GM19035 (cell line): Measurements from ENCODE around the gene BCKDHA.
"Not testable (repeated sequence)": the region's sequence is repeated elsewhere in the genome, so short reads cannot be mapped to it uniquely, and the experiment has no call there.

Source experiments
- ATAC-seq: cut with Tn5 transposase; IDR thresholded peaks from one replicate; pipeline ENCODE4 v1.9.1; 2021; ENCODE audit not compliant: unreplicated experiment

The BCKDHA gene

DNA sequence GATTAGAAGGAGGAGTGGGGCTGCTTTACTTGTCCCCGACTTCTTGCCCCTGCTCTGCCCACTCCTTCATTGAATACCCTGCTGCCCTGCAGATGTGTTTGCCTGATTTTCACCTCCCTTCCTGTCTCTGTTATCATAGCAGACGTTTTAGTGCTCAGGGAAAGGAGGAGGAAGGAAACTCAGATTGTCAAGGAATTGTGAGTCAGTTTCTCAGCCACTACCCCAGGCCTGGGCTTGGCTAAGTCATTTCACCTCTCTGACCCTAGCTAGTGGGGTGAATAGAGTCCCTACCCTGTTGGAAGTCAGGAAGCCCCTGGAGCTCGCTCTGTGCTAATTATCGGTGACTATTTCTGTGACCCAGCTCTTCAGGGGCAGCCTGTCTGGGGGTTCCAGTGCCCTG, 3.9 kb downstream of the BCKDHA start:
- no peak for ATAC-seq

DNA sequence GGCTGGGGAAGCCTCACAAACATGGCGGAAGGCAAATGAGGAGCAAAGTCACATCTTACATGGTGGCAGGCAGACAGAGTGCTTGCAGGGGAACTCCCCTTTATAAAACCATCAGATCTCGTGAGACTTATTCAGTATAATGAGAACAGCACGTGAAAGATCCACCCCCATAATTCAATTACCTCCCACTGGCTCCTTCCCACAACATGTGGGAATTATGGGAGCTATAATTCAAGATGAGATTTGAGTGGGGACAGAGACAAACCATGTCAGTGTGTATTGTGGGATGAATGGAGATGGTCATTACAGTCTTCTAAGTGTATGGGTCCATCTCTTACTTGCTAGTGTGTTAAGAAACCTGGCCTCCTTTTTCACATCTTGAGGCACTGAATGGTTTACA, 4.4 kb downstream of the BCKDHA start:
- ATAC-seq: no peak

DNA sequence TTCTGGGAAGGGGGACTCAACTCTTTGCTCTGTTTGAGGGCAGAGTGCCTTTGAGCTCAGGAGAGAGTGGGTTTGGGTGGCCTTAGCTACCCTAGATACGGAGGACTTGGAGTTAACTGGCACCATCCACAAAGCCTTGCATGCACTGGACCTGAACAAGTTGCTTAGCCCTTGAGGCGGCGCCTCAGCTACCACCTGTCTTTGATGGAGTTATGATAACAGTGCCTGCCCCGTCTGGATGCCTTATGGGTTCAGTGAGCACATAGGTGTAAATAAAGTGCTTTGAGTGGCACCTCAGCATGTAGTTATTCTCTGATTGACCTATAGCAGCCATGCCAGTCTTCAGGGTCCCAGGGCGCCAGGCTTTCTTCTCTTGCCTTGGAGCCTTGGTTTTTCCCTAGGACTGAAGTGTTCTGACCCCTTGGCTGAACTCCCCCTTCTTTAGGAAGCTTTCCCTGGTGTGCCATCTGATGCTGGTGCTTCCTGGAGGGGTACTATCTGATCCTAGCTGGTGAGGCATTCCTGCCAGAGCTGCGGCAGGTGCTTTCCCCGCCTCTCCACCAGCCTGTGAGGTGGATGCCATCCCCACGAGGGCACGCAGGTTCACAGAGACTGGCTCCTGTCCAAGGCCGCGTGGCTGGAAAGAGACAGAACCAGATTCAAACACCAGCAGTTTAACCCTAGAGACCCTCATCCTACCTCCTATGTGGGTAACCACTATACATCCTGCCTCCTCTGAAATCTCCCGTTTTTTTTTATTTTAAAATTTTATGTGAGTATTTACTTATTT, 5.8 kb downstream of the BCKDHA start:
- ATAC-seq: no peak

DNA sequence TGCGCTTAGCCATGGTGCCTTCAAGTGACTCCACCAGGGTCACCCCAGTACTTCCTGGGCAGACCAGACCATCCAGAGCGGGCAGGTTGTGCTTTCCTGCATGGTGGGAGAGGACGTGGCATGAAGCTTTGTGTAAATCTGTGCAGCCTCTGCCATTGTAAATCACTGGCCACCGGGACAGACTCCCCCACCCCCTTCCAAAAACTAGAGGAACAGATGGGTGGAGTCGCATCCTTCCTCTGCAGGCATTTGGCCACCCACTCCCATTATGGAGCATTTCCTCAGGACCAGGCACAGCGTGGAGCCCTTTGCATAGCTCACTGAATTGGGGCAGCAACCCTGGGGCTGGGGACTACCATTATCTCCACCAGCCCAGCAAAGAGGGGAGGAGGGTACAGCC, 8.2 kb downstream of the BCKDHA start:
- no peak for ATAC-seq

DNA sequence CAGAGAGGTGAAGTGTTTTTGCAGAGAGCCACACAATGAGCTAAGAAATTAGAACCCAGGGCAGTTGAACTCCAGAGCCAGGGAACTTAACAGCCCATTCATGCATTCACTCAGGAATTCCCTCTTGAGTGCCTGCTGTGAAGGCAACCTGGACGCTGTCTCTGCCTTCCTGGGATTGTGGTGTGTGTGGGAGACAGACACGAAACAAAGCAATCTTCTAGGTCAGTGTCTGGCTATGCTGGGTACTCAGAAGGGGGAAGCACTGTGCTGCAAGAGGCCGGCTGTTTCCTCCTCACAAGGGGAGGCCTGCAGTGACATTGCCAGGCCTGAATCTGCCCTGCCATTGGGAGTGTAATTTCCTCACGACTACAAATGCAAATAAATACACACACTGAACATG, 9.7 kb downstream of the BCKDHA start:
- no peak for ATAC-seq

DNA sequence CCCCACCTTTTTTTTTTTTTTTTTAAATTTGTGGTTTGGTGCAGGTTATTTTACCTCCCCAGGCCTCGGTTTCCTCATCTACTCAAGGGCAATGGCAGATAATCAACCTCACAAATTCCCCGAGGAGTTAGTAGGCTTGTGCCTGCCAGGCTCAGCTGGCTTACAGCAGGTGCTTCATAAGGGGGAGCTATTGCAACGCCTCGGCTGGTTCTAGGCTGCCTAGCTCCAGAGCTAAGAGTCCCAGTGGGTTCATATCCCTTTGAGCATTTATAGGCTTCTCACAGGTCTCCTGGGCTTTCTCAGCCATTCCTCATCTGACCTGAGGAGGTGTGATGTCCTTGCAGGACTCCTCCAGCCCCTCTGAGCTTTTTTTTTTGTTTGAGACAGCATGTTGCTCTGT, 10.6 kb downstream of the BCKDHA start:
- no peak for ATAC-seq

DNA sequence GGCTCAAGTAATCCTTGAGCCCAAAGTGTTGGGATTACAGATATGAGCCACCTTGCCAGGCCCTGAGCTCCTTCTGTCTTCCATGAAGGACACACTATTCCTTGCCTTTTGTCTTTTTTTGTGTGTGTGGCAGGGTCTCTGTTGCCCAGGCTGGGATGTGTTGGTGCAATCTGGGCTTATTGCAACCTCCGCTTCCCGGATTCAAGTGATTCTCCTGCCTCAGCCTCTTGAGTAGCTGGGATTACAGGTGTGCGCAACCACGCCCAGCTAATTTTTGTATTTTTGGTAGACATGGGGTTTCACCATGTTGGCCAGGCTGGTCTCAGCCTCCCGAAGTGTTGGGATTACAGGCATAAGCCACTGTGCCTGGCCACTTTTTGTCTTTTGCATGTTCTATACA, 11.2 kb downstream of the BCKDHA start:
- not testable (repeated sequence) for ATAC-seq

DNA sequence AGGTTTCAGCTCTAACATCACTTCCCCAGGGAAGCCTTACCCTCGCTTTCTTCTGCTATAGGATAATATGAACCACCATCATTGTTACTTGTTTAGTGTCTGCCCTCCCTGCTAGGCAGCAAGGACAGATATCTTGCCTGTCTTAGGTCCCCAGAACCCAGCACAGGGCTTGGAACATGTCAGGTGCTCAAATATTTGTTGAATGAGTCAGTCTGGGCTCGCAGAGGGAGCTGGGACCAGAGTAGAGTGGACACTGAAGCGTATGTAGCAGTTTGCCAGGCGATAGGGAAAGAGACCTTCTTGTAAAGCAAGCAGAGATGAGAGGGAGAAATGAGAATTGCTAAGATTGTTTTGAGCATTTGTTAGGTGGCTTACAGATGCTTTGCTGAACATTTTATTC, 11.7 kb downstream of the BCKDHA start:
- no peak for ATAC-seq

DNA sequence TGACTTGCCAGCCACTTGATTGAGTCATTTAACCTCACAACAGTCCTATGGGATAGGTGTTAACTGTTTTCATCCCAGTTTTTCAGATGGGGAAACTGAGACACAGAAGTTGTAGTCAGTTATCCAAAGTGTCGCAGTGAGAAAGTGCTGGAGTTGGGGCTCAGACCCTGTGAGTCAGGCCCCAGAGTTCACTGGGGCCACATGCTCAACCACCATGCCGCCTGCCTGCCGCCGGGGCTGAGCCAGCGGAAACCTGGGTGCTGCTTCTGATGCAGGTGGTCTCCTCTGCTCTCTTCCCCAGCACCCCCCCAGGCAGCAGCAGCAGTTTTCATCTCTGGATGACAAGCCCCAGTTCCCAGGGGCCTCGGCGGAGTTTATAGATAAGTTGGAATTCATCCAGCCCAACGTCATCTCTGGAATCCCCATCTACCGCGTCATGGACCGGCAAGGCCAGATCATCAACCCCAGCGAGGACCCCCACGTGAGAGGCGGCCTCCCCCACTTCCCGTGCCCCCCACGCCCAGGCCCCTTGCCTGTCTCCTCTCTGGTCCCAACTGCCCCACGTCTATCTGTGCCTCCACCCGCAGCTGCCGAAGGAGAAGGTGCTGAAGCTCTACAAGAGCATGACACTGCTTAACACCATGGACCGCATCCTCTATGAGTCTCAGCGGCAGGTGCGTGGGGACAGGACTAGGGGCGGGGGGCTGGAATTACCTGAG, 12.9 kb downstream of the BCKDHA start:
- ATAC-seq: no peak

DNA sequence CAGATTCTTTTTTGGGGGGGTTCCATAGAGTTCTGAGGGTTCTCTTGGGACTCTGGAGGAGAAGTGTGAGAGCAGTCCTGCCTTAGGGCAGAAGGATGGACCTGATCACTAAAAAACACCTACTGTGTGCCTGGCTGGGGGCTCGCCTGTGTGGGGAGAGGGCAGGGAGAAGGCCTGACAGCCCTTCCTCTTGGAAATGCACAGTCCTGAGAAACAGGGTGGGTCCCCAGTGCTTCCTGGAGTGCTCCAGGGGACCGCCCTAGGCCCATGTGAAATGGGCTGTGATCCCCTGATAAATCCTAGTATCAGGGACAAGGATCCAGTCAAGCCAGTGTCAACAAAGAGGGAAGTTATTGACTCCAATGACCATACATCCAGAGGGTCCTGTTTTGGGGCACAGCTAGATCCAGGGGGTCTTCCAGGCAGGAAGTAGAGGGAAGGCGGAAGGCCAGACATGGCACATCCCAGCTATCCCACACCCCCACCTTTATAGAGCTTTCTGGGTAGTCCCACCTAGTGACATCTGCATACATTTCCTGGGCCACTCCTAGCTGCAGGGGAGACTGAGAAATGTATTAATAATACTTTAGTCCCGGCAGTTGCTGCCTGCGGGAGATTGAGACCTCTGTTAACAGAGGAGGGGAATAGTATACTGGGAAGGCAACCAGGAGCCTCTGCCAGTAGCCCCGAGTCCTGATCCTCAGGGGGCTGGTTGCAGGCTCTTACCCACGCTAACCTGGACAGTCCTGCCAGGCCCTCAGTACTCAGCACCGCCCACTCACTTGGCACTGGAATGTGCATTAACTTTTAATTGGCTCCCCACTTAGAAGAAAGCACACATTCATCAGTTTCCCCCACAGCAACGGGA, 13.7 kb downstream of the BCKDHA start:
- no peak for ATAC-seq

DNA sequence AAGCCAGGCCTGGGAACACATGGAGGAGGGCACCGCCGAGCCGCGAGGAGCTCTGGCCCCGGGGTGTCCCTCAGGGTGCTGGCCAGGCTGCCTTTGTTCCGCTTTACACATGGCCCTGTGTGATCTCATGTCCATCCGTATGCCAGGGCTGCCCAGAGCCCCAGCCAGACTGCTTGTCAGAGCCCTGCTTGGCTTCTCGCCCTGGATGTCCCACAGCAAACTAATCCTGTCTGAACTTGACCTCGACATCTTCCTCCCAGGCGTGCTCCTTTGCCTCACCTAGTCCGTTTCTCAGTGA, 14.3 kb downstream of the BCKDHA start:
- ATAC-seq: no peak

DNA sequence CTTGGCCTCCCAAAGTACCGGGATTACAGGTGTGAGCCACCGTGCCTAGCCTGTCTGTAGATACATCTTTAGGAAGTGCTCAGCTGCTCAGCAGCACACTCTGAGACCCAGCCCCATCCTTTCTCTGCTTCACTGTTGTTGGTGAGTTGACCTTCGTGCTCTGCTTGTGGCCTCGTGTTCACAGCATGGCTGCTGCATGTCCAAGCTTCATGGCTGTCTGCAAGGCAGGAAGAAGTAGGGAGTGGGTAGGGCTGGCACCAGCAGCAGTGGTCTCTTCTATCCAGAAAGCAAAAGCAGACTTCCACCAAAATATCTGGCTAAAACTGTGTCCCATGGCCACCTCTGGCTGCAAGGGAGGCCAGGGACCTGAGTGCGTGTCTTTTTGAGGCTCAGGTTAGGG, 15.3 kb downstream of the BCKDHA start:
- ATAC-seq: no peak

DNA sequence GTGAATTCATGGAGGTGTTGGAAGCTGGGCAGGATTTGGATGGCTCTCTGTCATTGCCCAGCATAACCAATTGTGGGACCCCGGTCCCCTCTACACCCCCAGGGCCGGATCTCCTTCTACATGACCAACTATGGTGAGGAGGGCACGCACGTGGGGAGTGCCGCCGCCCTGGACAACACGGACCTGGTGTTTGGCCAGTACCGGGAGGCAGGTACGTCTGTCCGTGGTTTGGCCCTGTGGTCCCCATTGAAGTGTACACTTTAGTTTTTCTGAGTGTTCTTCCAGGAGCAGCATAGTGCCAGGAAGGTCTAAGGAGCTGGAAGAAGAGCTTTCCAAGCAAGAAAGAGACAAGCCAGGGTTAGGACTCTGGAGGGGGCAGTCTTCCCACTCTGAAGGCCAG, 16.3 kb downstream of the BCKDHA start:
- ATAC-seq: no peak

DNA sequence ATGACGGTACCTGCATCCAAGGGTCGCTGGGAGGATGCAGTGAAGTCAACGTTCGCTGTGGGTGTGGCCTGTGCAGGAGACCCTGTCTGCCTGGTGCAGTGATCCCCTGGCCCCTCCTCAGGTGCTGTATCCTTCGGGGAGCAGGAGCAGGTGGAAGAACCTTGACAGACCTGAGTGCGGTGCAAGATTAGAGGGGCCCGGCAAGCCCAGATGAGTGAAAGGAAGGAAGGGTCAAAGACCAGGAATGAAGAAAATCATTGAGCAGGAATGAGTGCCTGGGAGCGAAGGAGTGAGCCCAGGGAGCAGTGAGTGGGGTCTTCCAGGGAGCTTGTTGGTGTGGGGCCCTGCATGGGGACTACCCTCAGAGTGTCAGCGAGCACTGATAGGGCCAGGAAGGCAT, 16.8 kb downstream of the BCKDHA start:
- ATAC-seq: no peak

DNA sequence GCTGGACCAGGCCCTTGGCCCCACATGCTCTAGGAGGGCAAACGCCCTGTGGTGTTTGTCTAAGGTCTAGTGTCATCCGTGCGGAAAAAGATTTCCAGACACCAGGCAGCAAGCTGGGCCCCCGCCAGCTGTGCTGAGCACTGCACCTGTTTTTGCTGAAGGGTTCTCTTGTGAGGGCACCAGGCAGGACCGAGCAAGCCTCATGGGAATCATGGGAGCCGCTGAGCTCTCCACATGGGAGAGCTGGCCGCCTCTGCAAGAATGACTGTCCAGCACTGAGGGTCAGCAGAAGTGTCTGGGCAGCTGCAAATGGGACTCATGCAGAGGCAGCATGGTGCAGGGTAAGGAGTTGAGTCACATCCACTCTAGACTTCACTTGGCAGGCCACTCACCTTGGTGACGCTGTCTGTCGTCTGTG, 17.5 kb downstream of the BCKDHA start:
- no peak for ATAC-seq

DNA sequence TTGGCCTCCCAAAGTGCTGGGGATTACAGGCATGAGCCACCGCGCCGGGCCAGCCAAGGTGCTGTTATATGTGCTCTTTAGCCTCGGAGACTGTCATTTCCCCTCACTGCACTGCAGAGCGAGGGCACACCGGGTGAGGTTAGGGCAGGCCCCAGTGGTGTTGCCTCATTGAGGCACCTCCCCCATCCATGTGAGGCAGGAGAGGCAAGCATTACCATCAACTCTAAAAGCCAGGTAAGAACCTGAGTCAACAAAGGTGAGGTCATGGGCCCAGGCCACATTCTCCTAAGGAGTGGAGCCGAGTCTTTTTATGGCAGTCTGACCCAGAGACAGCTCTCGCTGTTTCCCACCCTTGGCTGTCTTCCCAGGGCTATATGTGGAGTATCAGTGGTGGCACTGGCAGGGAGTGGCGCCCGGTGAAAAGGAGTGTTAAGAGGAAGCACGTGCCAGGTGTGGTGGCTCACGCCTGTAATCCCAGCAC, 18.6 kb downstream of the BCKDHA start:
- no peak for ATAC-seq

DNA sequence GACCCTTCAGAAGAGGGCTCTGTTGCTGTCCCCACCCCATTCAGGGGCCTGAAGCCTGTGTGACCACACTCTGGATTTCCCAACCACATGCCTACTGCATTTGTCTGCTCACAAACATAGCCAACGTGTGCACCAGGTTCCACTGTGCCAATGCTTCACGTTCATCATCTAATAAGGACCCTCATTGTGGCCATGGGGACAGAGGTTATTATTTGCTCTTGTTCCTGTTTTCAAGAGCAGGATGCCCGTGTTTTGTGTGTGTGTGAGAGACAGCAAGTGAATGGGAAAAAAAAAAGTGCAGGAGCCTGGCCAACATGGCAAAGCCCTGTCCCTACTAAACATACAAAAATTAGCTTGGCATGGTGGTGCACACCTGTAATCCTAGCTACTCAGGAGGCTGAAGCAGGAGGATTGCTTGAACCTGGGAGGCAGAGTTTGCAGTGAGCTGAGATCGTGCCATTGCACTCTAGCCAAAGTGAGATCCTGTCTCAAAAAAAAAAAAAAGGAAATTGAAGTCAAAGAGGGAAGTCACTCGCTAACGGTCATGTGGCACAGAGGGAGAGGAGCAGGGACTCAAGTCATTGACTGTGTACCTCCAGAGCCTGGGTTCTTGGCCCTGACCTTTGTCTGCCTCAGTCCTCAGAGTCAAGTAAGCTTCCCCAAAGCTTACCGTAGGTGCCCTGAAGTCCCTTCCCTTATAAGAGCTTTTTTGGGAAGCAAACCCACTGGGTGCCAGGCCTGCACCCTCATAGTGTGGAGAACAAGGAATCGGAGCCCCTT, 22.7 kb downstream of the BCKDHA start:
- ATAC-seq: no peak

DNA sequence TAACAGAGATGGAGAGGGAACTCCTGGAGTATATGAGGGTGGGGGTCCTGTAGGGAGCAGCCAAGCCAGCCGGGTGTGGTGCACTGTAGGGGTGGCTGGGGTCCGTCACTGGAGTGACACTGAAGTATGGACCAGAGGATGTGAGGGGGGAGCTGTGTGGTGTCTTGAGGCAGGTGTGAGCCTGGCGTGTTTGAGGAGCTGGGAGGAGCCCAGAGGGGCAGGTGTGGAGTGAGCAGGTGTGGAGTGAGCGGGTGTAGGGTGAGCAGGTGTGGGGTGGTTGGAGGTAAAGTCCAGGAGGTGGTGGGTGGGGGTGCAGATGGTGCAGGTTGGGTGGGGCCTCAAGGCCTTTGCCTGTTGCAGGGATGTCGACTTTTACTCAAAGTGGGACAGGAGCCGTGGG, 23.7 kb downstream of the BCKDHA start:
- no peak for ATAC-seq

DNA sequence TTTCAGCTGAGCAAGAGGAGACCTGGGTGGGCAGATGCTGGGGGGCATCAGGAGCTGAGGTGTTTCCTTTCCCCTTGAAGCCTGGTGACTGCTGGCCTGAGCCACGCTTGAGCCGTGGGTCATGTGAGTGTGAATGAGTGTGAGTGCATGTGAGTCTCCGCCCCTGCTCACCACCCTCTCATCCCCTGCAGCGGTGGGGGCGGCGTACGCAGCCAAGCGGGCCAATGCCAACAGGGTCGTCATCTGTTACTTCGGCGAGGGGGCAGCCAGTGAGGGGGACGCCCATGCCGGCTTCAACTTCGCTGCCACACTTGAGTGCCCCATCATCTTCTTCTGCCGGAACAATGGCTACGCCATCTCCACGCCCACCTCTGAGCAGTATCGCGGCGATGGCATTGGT, 24.4 kb downstream of the BCKDHA start:
- ATAC-seq: no peak

DNA sequence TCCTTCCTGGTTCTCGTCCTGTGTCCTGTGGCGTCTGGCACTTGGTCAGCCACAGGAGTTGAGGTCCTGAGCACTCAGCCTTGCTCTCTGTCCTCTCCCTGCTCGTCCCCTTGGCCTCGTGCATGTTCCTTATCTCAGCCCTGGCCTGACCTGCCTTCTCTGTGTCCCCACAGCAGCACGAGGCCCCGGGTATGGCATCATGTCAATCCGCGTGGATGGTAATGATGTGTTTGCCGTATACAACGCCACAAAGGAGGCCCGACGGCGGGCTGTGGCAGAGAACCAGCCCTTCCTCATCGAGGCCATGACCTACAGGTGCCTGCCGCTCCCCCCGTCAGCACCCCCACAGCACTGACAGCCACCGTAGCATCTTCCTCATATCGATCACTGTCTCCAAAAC, 24.8 kb downstream of the BCKDHA start:
- no peak for ATAC-seq

DNA sequence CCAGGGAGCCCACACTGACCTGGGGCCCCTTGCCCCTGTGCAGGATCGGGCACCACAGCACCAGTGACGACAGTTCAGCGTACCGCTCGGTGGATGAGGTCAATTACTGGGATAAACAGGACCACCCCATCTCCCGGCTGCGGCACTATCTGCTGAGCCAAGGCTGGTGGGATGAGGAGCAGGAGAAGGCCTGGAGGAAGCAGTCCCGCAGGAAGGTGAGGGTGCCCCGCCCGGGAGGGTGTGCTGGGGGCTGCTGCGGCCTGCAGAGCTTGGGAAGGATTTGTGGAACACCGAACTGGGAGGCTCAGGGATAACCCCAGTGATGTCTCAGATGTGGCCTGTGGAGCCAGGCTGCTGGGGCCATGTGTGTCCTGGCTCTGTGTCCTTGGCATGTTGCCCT, 25.3 kb downstream of the BCKDHA start:
- no peak for ATAC-seq
